T-cell (primary cell): ENCODE data around the gene EOGT. TPM values are rescaled to one million over a fixed set of nuclear protein-coding genes. Genes with fewer than 3 reads are reported as not detected.

Experiments used
- ATAC-seq, 4 experiments: fragments of 200-7000 bp in 3 of 4; fragments of 150-1000 bp in 1 of 4; cut with Tn5 transposase; replicated peaks in 1 of 4; 1 replicate in 3 of 4; 2 replicates in 1 of 4; pipeline ENCODE4 v1.10.0; 2021; ENCODE audit warnings: moderate library complexity in 3 of 4, mild to moderate bottlenecking in 2 of 4, moderate number of reproducible peaks in 1 of 4
- CTCF ChIA-PET, 2 donors: fragments of 300-600 bp; sonication (Branson Sonifier 250); formaldehyde crosslinking; loops; one replicate each; lab custom pipeline; 2022; ENCODE audit warnings: antibody characterized with exemption in 2 of 2; lab: Charles Lee
- POLR2A ChIA-PET, 2 donors: fragments of 300-600 bp; sonication (Branson Sonifier 250); formaldehyde crosslinking; loops; one replicate each; lab custom pipeline; 2022; ENCODE audit warnings: antibody characterized with exemption in 2 of 2; lab: Charles Lee
- DNase-seq, 35 experiments: peaks; one replicate each; pipeline versions ENCODE4 v3.0.0 to v3.0.0-alpha.2; 2013 to 2023
- H3K27ac ChIP-seq: one replicate; pipeline ENCODE4 v1.5.1; 2013; ENCODE audit warnings: low read length
- H3K27me3 ChIP-seq, 2 experiments: replicated peaks in 1 of 2; 1 replicate in 1 of 2; 2 replicates in 1 of 2; pipeline versions ENCODE4 v1.6.1 to v1.7.0; 2013; ENCODE audit warnings: low read length in 1 of 2, mixed read lengths in 1 of 2; ENCODE audit not compliant: control insufficient read depth in 2 of 2, insufficient read depth in 2 of 2; ENCODE audit errors: extremely low read depth in 1 of 2
- H3K36me3 ChIP-seq, 2 donors: 1 replicate in 1 of 2; 2 replicates in 1 of 2; pipeline versions ENCODE4 v1.6.1 to v1.7.0; 2013; ENCODE audit warnings: low read length in 1 of 2; ENCODE audit not compliant: control insufficient read depth in 2 of 2, insufficient read depth in 1 of 2; ENCODE audit errors: extremely low read depth in 1 of 2
- H3K4me1 ChIP-seq, 2 experiments: 1 replicate in 1 of 2; 2 replicates in 1 of 2; pipeline versions ENCODE4 v1.6.1 to v1.7.0; 2013; ENCODE audit warnings: low read length in 2 of 2, mixed read lengths in 1 of 2; ENCODE audit not compliant: insufficient read depth in 2 of 2, control insufficient read depth in 1 of 2; ENCODE audit errors: extremely low read depth in 1 of 2
- H3K4me3 ChIP-seq, 2 donors: 1 replicate in 1 of 2; 2 replicates in 1 of 2; pipeline versions ENCODE4 v1.5.1 to v1.7.0; 2013; ENCODE audit warnings: mild to moderate bottlenecking in 2 of 2, low read length in 1 of 2, moderate library complexity in 1 of 2; ENCODE audit not compliant: control insufficient read depth in 1 of 2; ENCODE audit errors: extremely low read depth in 1 of 2
- H3K9me3 ChIP-seq: 2 replicates; pipeline ENCODE4 v1.7.0; 2013
- H3K27ac Mint-ChIP-seq, 2 donors: one replicate each; pipeline ENCODE4 v1.8.0; 2020 to 2021; ENCODE audit warnings: mild to moderate bottlenecking in 2 of 2, mixed read lengths in 2 of 2
- H3K27me3 Mint-ChIP-seq, 2 donors: one replicate each; pipeline ENCODE4 v1.8.0; 2021 to 2022; ENCODE audit warnings: mixed read lengths in 2 of 2
- H3K36me3 Mint-ChIP-seq: one replicate; pipeline ENCODE4 v1.8.0; 2021; ENCODE audit warnings: mixed read lengths
- H3K4me1 Mint-ChIP-seq, 3 donors: one replicate each; pipeline ENCODE4 v1.8.0; 2020 to 2022; ENCODE audit warnings: mixed read lengths in 3 of 3, mild to moderate bottlenecking in 1 of 3
- H3K4me3 Mint-ChIP-seq, 3 donors: one replicate each; pipeline ENCODE4 v1.8.0; 2020 to 2022; ENCODE audit warnings: mild to moderate bottlenecking in 3 of 3, mixed read lengths in 3 of 3, moderate library complexity in 3 of 3
- H3K9me3 Mint-ChIP-seq, 3 donors: one replicate each; pipeline ENCODE4 v1.8.0; 2020 to 2022; ENCODE audit warnings: mixed read lengths in 3 of 3
- WGBS: methylation state at CpG from one replicate; pipeline ENCODE4 v1.1.5; 2013; ENCODE audit warnings: missing lambda C conversion rate; ENCODE audit not compliant: insufficient coverage; 5-methylcytosine and 5-hydroxymethylcytosine counted together
- total RNA-seq, 35 experiments: library from RNA in 6 of 35; stranded (reverse) in 6 of 35; fragments of 120-200 nt in 1 of 35; gene quantifications; one replicate each; pipeline versions ENCODE4 v1.2.1 to v1.2.4 and lab custom pipeline; 2013 to 2026

Gene EOGT
- total RNA-seq, 5 donors from 2014 or later (not counting 1 experiment from before 2014, with no cell fraction given) = 14.0 to 18.2 (median 15.5) TPM

DNA sequence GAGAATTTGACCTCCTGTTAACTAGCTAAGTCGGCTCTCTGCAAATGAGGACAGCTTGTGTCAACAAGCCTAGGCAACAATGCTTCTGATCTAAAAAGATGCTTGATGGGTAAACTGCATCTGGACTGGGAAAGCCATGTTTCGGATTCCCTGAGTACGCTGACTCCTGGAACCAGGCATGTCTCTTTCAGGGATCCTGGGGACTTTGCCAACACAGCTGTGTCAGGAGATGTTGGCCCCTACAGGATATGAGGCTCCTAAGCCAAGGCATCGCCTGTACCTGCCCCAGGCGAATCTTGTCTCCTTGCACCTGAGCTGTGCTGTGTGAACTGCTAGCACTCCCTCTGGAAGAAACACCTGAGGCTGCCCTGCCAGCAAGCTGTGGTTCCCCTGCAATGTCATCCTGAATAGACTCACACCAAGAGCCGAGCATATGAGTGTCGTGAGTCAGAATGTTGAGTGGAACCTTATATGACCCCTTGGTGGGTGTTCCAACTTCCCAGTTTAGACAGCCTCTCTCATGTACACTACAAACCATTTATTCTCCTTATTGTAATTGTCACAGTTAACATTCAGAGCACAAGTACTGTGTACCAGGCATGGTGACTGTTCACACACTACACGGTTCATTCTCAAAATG lies 17.0 kb downstream of the EOGT start:
- Mint-ChIP-seq H3K36me3 (peaks cover 71% of the 10 kb centered on the region), H3K27ac (no peak overlapping the region), H3K4me1 (no peaks in the 10 kb centered on the region), H3K27me3 (no peaks in the 10 kb centered on the region), H3K4me3 (no peak overlapping the region), H3K9me3 (no peaks in the 10 kb centered on the region)
- ChIA-PET POLR2A (interaction anchor here in 1 of 2 donors (0.6 kb wide), 1 partner anchor 33 kb away, joined by 3 read pairs; no protein-coding TSS in a partner anchor), CTCF (interaction anchor here in 1 of 2 donors (0.6 kb wide), 1 partner anchor 11 kb away, joined by 5 read pairs; no protein-coding TSS in a partner anchor)
- 89% methylated on average over 4 of the region's 8 CpGs for WGBS
- no peaks in the 10 kb centered on the region for H3K27me3 ChIP-seq
- no peaks in the 10 kb centered on the region for H3K9me3 ChIP-seq
- ATAC-seq (no peak), DNase-seq (no peak)
- H3K4me3 ChIP-seq = no peak overlapping the region
- H3K4me1 ChIP-seq = no peaks in the 10 kb centered on the region
- H3K36me3 ChIP-seq = peaks cover 0 to 21% of the 10 kb centered on the region in 2 donors
- H3K27ac ChIP-seq = no peak overlapping the region

- no peak for ATAC-seq
- POLR2A ChIA-PET = no interaction called here
- H3K4me3 Mint-ChIP-seq = no peak overlapping the region
- peaks cover 57% of the 10 kb centered on the region for H3K36me3 Mint-ChIP-seq
- H3K9me3 Mint-ChIP-seq = no peaks in the 10 kb centered on the region
- Histone ChIP-seq H3K36me3 (peaks cover 0 to 31% of the 10 kb centered on the region in 2 donors), H3K27ac (no peak overlapping the region), H3K27me3 (no peaks in the 10 kb centered on the region), H3K9me3 (no peaks in the 10 kb centered on the region), H3K4me1 (no peaks in the 10 kb centered on the region), H3K4me3 (no peak overlapping the region)
- CTCF ChIA-PET = no interaction called here
- WGBS = 100% methylated on average over 1 of the region's 4 CpGs
- no peak overlapping the region for H3K27ac Mint-ChIP-seq
- no peaks in the 10 kb centered on the region for H3K27me3 Mint-ChIP-seq
- DNase-seq = no peak
- no peaks in the 10 kb centered on the region for H3K4me1 Mint-ChIP-seq
These were observed 24.7 kb downstream of the EOGT start for GRCh38 chr3:68988740-68989139.

- H3K4me1 Mint-ChIP-seq = no peaks in the 10 kb centered on the region
- CTCF ChIA-PET = interaction anchor here in 1 of 2 donors (0.6 kb wide), 1 partner anchor 23 kb away, joined by 4 read pairs; no protein-coding TSS in a partner anchor
- Histone ChIP-seq H3K27ac (no peak overlapping the region), H3K9me3 (no peaks in the 10 kb centered on the region), H3K27me3 (no peaks in the 10 kb centered on the region), H3K4me3 (no peak overlapping the region), H3K4me1 (no peaks in the 10 kb centered on the region), H3K36me3 (peaks cover 0 to 34% of the 10 kb centered on the region in 2 donors)
- H3K27me3 Mint-ChIP-seq = no peaks in the 10 kb centered on the region
- DNase-seq (no peak), ATAC-seq (no peak)
- no peak overlapping the region for H3K27ac Mint-ChIP-seq
- H3K36me3 Mint-ChIP-seq = peaks cover 53% of the 10 kb centered on the region
- whole genome bisulfite sequencing = no CpG with 5 or more reads among the region's 6 CpGs
- POLR2A ChIA-PET = interaction anchor here in 1 of 2 donors (0.6 kb wide), 1 partner anchor 109 kb away, joined by 3 read pairs; no protein-coding TSS in a partner anchor
- no peak overlapping the region for H3K4me3 Mint-ChIP-seq
- H3K9me3 Mint-ChIP-seq = no peaks in the 10 kb centered on the region
These were observed 26.2 kb downstream of the EOGT start for GRCh38 chr3:68987322-68987721.

GRCh38 chr3:68986496-68987208 lies 26.8 kb downstream of the EOGT start:
- H3K27me3 Mint-ChIP-seq = no peaks in the 10 kb centered on the region
- no peak overlapping the region for H3K27ac ChIP-seq
- H3K9me3 ChIP-seq = no peaks in the 10 kb centered on the region
- H3K4me1 ChIP-seq = no peaks in the 10 kb centered on the region
- H3K27me3 ChIP-seq = no peaks in the 10 kb centered on the region
- ChIA-PET POLR2A (interaction anchor here in 1 of 2 donors (0.6 kb wide), 1 partner anchor 109 kb away, joined by 3 read pairs; no protein-coding TSS in a partner anchor), CTCF (no interaction called here)
- DNase-seq = no peak
- WGBS = 94% methylated on average over 3 of the region's 6 CpGs
- H3K36me3 ChIP-seq = peaks cover 0 to 37% of the 10 kb centered on the region in 2 donors
- no peak overlapping the region for H3K4me3 Mint-ChIP-seq
- H3K36me3 Mint-ChIP-seq = peaks cover 46% of the 10 kb centered on the region
- no peak for ATAC-seq
- H3K4me1 Mint-ChIP-seq = no peaks in the 10 kb centered on the region
- no peak overlapping the region for H3K4me3 ChIP-seq
- H3K27ac Mint-ChIP-seq = no peak overlapping the region
- H3K9me3 Mint-ChIP-seq = no peaks in the 10 kb centered on the region

DNA sequence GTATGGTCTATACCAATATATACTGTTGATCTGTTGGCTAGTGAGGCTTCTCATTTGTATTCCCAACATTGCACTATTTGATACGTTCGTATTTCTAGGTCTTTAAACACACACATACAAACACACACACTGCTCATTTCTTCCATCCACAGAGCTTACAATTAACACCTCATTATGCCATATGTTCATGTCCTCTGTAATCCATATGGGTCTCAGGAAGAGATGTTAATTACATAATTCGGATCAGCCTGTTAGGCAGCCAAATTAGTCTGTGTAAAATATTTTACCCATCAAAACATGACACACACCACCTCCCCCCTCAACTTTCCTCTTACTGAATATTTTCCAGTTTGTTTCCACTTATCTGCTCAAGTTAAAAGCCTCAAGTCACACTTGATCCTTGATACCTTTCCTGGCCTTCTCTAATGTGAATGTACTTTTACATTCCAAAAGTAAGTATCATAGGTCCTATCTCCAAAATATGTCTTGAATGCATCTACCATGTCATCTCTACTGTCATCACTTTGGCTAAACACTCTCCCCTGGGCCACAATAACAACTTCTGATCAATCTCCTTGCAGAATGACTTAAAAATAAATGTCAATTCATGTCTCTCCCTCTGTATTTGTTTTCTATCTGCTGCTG lies 28.2 kb downstream of the EOGT start:
- Mint-ChIP-seq H3K36me3 (peaks cover 50% of the 10 kb centered on the region), H3K27ac (no peak overlapping the region), H3K4me1 (no peaks in the 10 kb centered on the region), H3K27me3 (no peaks in the 10 kb centered on the region), H3K4me3 (no peak overlapping the region), H3K9me3 (no peaks in the 10 kb centered on the region)
- WGBS = no CpG with 5 or more reads among the region's 3 CpGs
- no peaks in the 10 kb centered on the region for H3K4me1 ChIP-seq
- ChIA-PET POLR2A (no interaction called here), CTCF (no interaction called here)
- H3K36me3 ChIP-seq = peaks cover 0 to 50% of the 10 kb centered on the region in 2 donors
- no peak for DNase-seq
- no peak for ATAC-seq
- no peak overlapping the region for H3K4me3 ChIP-seq
- H3K27me3 ChIP-seq = no peaks in the 10 kb centered on the region
- no peak overlapping the region for H3K27ac ChIP-seq
- H3K9me3 ChIP-seq = no peaks in the 10 kb centered on the region

- CTCF ChIA-PET = no interaction called here
These were observed 29.4 kb downstream of the EOGT start for GRCh38 chr3:68984011-68984530.

More at GRCh38 chr3:68984011-68984530, 29.4 kb downstream of the EOGT start:
- no peaks in the 10 kb centered on the region for H3K27me3 Mint-ChIP-seq
- H3K27ac Mint-ChIP-seq = no peak overlapping the region
- POLR2A ChIA-PET = no interaction called here
- no peak for ATAC-seq
- 83% methylated on average over 3 of the region's 5 CpGs for WGBS
- Histone ChIP-seq H3K36me3 (peaks cover 0 to 50% of the 10 kb centered on the region in 2 donors), H3K4me3 (no peak overlapping the region), H3K4me1 (no peaks in the 10 kb centered on the region), H3K27me3 (no peaks in the 10 kb centered on the region), H3K27ac (no peak overlapping the region), H3K9me3 (no peaks in the 10 kb centered on the region)
- H3K4me3 Mint-ChIP-seq = no peak overlapping the region
- no peaks in the 10 kb centered on the region for H3K4me1 Mint-ChIP-seq
- H3K36me3 Mint-ChIP-seq = peaks cover 60% of the 10 kb centered on the region
- H3K9me3 Mint-ChIP-seq = no peaks in the 10 kb centered on the region
- DNase-seq = no peak
